Mucosa of rectum (tissue), 2 donors: ENCODE measurements around the gene PTH1R.

Experiments used
- H3K27ac ChIP-seq, 2 donors: one replicate each; pipeline ENCODE4 v1.7.0; 2013; ENCODE audit warnings: inconsistent platforms in 2 of 2, low read depth in 2 of 2, low read length in 2 of 2
- H3K27me3 ChIP-seq, 2 donors: one replicate each; pipeline ENCODE4 v1.7.0; 2013; ENCODE audit warnings: low read length in 2 of 2; ENCODE audit not compliant: control insufficient read depth in 2 of 2, insufficient read depth in 2 of 2
- H3K36me3 ChIP-seq, 2 donors: one replicate each; pipeline ENCODE4 v1.7.0; 2013; ENCODE audit warnings: low read length in 2 of 2; ENCODE audit not compliant: control insufficient read depth in 2 of 2, insufficient read depth in 2 of 2
- H3K4me1 ChIP-seq, 2 donors: one replicate each; pipeline ENCODE4 v1.7.0; 2013; ENCODE audit warnings: low read length in 2 of 2, mild to moderate bottlenecking in 1 of 2; ENCODE audit not compliant: control insufficient read depth in 2 of 2, insufficient read depth in 2 of 2
- H3K4me3 ChIP-seq, 2 donors: one replicate each; pipeline ENCODE4 v1.7.0; 2013; ENCODE audit warnings: low read length in 2 of 2
- H3K9ac ChIP-seq, 2 donors: one replicate each; pipeline ENCODE4 v1.7.0; 2013; ENCODE audit warnings: low read length in 2 of 2, low read depth in 1 of 2, mild to moderate bottlenecking in 1 of 2
- H3K9me3 ChIP-seq, 2 donors: one replicate each; pipeline ENCODE4 v1.7.0; 2013; ENCODE audit warnings: low read length in 2 of 2; ENCODE audit not compliant: control insufficient read depth in 2 of 2
- donor health status: healthy.
- donor health status: Normal muscosa, but diverticular disease.

Gene PTH1R

DNA sequence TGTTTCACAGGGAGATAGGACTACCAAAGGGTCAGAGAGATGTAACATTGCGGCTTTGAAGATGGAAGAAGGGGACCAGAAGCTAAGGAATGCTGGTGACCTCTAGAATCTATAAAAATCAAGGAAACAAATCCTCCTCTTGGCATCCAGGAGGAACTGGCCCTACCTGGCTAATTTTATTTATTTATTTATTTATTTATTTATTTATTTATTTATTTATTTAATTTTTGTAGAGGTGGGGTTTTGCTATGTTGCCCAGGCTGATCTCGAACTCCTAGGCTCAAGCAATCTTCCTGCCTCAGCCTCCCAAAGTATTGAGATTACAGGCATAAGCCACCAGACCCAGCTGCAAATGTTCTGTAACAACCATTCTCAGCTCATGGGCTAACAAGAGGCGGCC lies 34.0 kb upstream of the PTH1R start:
- Histone ChIP-seq H3K9ac (no peak overlapping the region), H3K4me3 (no peak overlapping the region), H3K9me3 (peaks cover under 1 to 7% of the 10 kb centered on the region in 2 donors), H3K36me3 (no peaks in the 10 kb centered on the region), H3K4me1 (peaks cover 5 to 12% of the 10 kb centered on the region in 2 donors), H3K27ac (no peak overlapping the region), H3K27me3 (peaks cover 0 to 2% of the 10 kb centered on the region in 2 donors)

DNA sequence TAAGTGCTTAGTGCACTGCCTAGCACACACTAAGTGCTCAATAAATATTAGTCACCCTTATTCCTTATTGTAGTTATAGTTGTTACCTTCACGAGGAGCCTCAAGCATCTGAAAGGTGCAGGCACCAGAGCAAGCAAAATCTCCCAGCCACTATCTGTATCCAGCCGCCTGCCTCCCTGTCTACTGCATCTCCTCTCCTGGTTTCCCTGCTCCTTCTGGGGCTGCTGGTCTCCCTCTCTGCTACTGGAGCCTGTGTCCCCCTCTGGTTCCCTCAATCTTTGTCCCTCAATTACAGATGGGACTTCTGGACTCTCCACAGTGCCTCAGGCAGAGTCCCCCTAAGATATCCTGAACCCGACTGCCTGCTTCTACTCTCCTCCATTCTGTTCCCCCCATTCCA lies 33.1 kb upstream of the PTH1R start:
- Histone ChIP-seq H3K27me3 (peaks cover 0 to 2% of the 10 kb centered on the region in 2 donors), H3K36me3 (no peaks in the 10 kb centered on the region), H3K4me3 (no peak overlapping the region), H3K9ac (no peak overlapping the region), H3K27ac (no peak overlapping the region), H3K9me3 (peaks cover 0 to 5% of the 10 kb centered on the region in 2 donors), H3K4me1 (peaks cover 5 to 12% of the 10 kb centered on the region in 2 donors)

DNA sequence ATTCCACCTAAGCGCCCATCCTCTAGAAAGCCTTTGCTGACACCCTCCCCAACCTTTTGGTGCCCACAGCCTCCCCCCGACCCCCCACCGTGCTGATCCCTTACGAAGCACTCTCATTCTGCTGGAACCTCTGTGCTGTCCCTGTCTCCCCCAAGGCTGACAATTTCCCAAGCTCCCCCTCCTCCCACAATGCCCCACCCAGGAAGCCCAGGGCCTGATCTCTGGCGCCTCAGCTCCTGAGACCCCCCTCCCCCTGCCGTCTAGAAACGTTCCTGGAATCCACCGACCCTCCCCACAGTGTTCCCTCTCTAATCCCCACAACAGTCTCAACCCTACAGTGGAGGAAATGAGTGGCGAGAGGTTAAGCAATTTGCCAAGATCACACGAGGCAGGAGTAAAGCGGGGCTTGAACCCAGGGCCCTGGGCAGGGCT lies 32.6 kb upstream of the PTH1R start:
- Histone ChIP-seq H3K27me3 (peaks cover 0 to 2% of the 10 kb centered on the region in 2 donors), H3K9me3 (peaks cover 0 to 5% of the 10 kb centered on the region in 2 donors), H3K9ac (peak overlapping the region; percentile 56 to 81), H3K4me1 (peaks cover 5 to 12% of the 10 kb centered on the region in 2 donors), H3K36me3 (no peaks in the 10 kb centered on the region), H3K27ac (peak overlapping the region in 1 of 2 donors; percentile 63), H3K4me3 (peak overlapping the region; percentile 60 to 73)

DNA sequence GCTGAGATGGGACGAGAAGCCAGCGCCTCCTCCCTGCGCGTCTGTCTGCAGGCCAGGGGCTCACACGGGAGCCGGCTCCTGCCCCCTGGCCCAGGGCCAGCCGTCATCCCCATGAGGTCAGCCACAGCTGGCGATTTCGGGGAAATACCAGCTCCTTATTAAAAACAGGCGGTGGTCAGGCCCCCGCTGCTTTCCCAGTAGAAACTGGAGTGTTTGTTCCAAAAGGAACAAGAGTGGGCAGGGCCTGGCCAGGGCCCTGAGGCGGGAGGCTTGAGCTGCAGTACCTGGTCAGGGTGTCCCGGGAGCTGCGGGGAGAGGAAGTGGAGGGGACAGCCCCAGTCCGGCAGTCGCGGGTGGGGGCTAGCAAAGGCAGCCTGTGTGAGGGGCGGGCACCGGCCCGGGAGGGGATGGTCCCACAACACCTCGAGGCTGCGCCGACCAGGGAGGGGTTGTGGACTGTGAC lies 32.1 kb upstream of the PTH1R start:
- Histone ChIP-seq H3K4me1 (peaks cover 5 to 12% of the 10 kb centered on the region in 2 donors), H3K36me3 (no peaks in the 10 kb centered on the region), H3K27ac (peak overlapping the region in 1 of 2 donors; percentile 63), H3K4me3 (peak overlapping the region; percentile 60 to 73), H3K27me3 (peaks cover 0 to 2% of the 10 kb centered on the region in 2 donors), H3K9ac (peak overlapping the region; percentile 56 to 81), H3K9me3 (peaks cover 0 to 3% of the 10 kb centered on the region in 2 donors)

DNA sequence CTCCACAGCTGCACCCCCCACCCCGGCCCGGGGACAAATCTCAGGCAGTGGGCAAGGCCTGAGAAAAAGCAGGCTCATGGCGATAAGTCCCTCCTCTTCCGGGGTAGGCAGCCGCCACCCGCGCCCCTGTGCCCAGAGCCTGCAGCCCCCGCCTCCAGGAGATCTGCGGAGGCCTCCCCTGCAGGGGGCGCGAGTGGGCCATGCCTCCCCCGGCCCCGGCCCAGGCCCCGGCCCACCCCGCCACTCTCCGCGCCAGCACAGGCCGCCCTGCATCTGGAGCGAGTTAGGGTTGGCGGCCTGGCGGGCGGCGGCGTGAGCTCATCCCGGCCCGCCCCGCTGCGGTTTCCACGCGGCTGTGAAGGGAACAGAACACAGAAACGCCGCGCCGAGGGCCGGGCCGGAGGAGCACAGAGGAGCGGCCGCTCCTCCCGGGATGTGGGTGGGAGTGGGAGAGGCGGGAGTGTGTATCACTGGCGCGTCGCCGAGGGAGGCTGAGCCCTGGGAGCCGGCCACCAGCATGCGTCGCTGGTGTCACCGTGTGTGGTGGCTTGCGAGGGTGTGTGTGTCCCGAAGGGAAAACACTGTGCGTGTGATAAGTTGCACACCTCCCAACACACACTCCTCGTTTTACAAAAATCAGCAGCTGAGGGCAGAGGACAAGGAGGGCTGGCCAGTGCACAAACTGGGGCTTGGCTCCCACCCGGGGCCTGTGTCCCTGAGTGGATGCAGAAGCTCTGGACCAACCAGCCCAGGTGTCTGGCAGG lies 31.5 kb upstream of the PTH1R start:
- peak overlapping the region; percentile 61 to 81 for H3K9ac ChIP-seq
- peak overlapping the region; percentile 72 to 73 for H3K4me3 ChIP-seq
- H3K4me1 ChIP-seq: peaks cover 5 to 12% of the 10 kb centered on the region in 2 donors
- H3K27me3 ChIP-seq: peaks cover 0 to 2% of the 10 kb centered on the region in 2 donors
- peak overlapping the region; percentile 0 to 63 for H3K27ac ChIP-seq
- H3K9me3 ChIP-seq: peaks cover 0 to 2% of the 10 kb centered on the region in 2 donors
- H3K36me3 ChIP-seq: no peaks in the 10 kb centered on the region

DNA sequence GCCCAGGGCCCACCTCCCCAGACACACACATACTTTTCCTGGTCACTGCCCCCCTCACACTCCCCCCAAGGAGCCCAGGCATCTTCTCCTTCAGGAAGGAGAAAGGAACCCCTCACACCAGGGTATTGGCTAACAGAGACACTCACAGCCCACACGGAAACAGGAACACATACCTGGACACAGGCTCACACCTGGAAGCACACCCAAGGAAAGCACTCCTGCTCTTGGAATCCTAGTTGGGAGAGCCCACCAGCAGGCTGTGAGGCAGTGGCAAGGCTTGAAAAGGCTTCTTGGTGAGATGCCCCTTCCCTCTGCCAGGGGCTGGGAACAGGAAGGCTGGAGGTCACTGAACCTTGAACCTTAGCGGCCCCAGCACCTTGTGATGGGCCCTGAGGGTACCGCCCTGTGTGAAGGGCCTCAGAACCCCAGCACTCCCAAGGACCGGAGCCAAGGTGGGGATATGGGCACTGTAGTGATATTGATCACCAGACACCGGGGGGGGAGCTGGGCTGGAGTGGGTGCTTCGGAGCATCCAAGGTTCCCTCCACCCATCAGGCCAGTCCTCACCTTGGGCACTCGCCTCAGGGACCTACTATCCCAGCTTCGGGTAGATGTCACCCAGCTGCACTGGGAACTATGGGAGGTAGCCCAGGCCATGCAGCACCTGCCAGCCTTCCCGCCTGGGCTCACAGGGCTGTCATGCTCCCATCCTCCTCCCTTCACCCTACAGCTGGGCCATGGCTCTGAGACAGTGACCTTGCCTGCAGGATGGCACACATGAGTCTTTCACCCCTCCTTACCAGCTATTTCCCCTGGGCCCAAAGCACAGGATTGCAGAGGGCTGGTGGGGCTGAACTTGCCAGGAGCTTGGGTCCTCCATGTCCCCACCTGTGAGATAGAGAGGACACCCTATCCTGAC lies 30.6 kb upstream of the PTH1R start:
- Histone ChIP-seq H3K4me1 (peaks cover 5 to 12% of the 10 kb centered on the region in 2 donors), H3K9ac (peak overlapping the region; percentile 61 to 69), H3K36me3 (no peaks in the 10 kb centered on the region), H3K4me3 (peak overlapping the region; percentile 72 to 73), H3K27ac (no peak overlapping the region), H3K9me3 (no peaks in the 10 kb centered on the region), H3K27me3 (peaks cover 0 to 2% of the 10 kb centered on the region in 2 donors)

DNA sequence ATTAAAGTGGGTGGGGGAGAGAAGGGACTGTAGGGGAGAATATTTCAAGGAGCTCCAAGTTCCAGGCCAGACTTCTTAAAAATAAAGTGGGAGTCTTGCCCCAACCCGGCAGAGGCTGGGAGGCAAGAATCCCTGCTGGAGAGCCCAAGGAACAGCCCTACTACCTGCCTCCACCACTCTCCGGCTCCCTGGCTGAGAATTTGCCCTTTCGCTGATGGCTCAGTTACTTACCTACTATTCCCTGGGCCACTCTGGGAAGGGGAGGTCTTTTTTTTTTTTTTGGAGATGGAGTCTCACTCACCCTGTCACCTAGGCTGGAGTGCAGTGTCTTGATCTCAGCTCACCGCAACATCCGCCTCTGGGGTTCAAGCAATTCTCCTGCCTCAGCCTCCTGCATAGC lies 29.8 kb upstream of the PTH1R start:
- Histone ChIP-seq H3K27ac (no peak overlapping the region), H3K4me1 (peaks cover 5 to 12% of the 10 kb centered on the region in 2 donors), H3K27me3 (peaks cover 0 to 2% of the 10 kb centered on the region in 2 donors), H3K36me3 (no peaks in the 10 kb centered on the region), H3K4me3 (no peak overlapping the region), H3K9ac (no peak overlapping the region), H3K9me3 (no peaks in the 10 kb centered on the region)

DNA sequence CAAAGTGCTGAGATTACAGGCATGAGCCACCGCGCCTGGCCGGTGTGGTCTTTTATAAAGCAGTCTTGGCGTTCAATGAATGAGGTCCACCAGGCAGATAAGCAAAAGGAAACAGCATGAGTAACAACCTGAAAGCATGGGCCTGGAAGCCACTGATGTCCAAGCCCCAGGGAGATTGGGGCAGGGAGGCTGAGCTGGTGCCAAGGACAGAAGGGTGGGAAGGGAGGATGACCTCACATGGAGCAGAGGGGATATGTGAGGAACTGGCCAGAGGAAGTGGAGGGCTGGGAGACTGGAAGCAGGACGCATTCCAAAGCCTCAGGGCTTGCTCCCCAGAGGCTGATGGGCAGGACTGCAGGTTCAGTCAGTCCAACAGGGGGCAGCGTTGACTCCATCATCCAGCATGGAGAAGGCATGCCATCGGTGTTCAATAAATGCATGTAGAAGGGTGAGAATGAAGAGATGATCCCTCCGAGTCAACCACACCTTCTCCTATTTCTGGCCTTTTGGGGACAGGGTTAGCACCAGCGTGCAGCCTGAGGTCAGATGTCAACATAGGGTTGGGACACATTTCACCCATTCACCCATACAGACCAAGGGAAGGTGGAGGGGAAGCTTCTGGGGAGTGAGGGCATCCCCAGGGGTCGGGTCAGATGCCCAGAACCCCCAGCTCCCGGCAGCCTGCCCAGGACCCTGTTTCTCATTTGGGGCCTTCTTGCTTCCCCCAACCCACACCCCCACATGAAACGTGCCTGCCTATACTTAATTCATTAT lies 29.1 kb upstream of the PTH1R start:
- H3K36me3 ChIP-seq: no peaks in the 10 kb centered on the region
- H3K27me3 ChIP-seq: peaks cover 0 to 2% of the 10 kb centered on the region in 2 donors

DNA sequence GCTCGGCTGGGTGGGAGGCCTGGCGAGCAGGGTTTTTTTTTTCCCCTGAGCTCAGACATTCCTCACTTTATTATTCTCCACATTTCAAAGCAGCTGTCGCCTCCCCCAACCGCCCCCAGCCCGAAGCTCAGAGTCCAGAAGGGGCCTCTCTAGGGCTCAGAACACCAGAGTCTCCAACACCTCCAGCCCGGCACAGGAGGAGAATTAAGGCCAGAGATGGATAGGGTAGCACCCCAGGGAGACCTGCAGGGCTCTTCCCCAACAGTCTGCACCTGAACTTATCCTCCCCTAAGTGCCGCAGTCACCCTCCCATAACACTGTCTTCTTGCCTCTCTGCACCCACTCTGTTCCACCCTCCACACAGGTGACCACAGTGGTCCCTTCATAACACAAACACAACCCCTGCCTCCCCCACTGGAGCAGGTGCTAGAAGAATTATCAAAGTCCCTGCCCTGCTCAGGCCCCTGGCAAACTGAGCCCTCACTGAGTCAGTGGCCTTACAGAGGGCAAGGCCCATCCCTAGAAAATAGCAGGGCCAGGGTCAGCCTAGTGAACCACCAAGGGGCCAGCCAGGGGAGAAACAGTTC lies 28.4 kb upstream of the PTH1R start:
- Histone ChIP-seq H3K27ac (no peak overlapping the region), H3K36me3 (no peaks in the 10 kb centered on the region), H3K4me1 (peaks cover 5 to 12% of the 10 kb centered on the region in 2 donors), H3K9ac (no peak overlapping the region), H3K9me3 (no peaks in the 10 kb centered on the region), H3K4me3 (no peak overlapping the region), H3K27me3 (peaks cover 0 to 2% of the 10 kb centered on the region in 2 donors)

More for the DNA sequence above, 29.1 kb upstream of the PTH1R start:
- no peaks in the 10 kb centered on the region for H3K9me3 ChIP-seq
- no peak overlapping the region for H3K9ac ChIP-seq
- H3K4me1 ChIP-seq: peaks cover 5 to 12% of the 10 kb centered on the region in 2 donors
- no peak overlapping the region for H3K27ac ChIP-seq
- H3K4me3 ChIP-seq: no peak overlapping the region
